HG03342 (cell line): ENCODE measurements around the gene COX19.
"Not testable (repeated sequence)": the region's sequence is repeated elsewhere in the genome, so short reads cannot be mapped to it uniquely, and the experiment has no call there.

ENCODE experiments used
- ATAC-seq: cut with Tn5 transposase; IDR thresholded peaks from one replicate; pipeline ENCODE4 v1.9.1; 2021; ENCODE audit warnings: mild to moderate bottlenecking, moderate library complexity; ENCODE audit not compliant: unreplicated experiment

The COX19 gene

DNA sequence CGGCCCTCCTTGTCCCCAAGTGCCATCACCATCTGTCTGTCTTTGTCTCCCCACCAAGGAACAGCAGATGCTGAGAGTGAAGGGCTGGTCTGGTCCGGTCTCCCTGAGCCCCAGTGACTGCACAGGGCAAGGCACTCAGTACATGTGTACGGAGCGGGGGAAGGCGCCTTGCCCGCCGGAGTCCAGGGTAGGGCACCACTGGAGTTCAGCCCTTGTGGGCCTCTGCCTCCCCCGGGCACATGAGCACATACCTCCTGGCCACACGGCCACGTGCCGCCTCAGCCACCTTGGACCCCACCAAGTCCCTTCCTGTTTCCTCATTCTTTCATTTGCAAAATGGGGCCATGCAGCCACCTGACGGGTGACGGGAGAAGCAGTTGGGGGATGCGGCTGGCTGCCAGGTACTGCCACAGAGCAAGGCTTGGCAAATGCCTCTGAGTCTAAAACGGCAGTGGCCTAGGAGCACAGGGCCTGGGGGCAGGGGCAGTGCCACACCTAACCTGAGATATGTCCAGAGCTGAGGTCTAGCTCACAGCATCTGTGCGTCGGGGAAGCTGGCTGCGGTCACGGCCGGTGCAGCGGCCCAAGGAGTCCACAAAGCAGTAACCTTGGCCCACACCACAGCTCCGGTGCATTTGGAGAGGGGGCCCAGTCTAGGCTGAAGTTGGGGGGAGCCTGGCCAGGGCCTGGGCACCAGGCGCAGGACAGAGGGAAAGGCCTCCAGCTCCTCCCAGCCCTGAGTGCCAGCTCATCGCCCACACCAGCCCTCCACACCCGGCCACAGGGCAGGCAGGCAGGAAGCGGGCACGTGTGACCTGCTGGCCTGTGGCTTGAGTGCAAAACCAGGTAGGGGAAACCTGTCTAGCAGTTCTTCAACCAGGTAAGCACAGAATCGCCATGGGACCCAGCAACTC lies 26.1 kb downstream of the COX19 start:
- no peak for ATAC-seq

DNA sequence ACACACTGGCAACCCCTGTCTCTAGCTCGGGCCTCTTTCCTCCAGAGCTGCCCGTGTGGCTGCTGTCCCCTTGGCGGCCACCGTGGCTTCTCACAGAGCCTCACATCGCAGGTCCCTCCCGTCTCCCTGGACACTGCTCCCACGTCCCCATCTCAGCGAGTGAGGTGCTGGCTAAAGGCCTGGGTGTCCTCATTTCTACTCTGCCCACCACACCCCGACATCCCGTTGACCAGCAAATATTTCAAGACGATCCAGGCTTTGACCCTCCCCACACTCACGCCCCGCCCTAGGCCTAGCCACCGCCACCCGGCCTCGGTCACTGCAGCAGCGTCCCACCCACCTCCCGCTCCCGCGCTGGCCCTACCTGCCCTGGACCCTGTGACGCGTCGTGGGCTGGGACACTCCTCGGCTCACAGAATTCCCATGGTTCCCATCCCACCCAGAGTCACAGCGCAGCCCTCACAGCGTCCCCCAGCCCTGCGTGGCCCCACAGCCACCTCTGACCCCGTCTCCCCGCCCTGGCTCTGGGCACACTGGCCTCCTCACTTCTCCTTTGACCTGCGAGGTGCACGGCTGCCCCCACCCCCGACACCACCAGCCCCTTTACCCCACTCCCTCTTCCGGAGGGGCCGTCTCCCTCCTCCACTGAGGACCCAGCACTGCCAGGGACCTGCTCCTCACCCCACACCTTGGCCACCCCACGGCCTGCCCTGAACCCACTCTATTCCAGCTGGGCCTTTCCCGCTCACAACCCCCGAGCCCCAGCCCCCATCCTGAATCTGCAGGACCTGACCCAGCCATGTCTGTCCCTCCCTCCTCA lies 27.7 kb downstream of the COX19 start:
- no peak for ATAC-seq

- ATAC-seq, result no peak
Observed at GRCh38 chr7:946256-946996, 28.9 kb downstream of the COX19 start.

GRCh38 chr7:945556-946255 lies 29.6 kb downstream of the COX19 start:
- ATAC-seq, result no peak

GRCh38 chr7:945147-945555 lies 30.2 kb downstream of the COX19 start:
- ATAC-seq, result no peak

DNA sequence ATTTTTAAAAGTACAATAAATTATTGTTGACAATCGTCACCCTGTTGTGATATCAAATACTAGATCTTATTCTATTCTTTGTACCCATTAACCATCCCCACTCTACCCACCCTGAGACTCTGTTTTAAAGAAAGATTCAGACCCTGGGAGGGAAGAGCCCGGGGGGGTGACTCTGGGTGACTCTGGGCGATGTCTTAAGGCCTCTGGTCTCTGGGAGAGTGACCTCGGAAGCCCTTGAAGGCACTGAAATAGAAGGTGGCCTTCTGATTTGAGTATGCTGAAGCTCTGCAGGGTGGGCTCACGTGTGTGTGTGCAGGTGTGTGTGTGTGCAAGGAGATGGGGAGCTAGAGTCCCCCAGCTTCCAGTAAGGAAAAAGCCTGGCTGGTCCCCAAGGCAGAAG lies 30.6 kb downstream of the COX19 start:
- ATAC-seq, result no peak

DNA sequence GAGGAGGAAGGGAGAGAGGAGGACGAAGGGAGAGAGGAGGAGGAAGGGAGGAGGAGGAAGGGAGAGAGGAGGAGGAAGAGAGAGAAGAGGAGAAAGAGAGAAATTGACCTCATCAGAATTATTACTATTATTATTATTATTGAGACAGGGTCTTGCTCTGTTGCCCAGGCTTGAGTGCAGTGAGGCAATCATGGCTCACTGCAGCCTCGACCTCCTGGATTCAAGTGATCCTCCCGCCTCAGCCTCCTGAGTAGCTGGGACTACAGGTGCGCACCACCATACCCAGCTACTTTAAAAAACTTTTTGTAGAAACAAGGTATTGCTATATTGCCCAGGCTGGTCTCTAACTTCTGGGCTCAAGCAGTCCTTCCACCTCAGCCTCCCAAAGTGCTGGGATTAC lies 31.6 kb downstream of the COX19 start:
- ATAC-seq, result not testable (repeated sequence)

DNA sequence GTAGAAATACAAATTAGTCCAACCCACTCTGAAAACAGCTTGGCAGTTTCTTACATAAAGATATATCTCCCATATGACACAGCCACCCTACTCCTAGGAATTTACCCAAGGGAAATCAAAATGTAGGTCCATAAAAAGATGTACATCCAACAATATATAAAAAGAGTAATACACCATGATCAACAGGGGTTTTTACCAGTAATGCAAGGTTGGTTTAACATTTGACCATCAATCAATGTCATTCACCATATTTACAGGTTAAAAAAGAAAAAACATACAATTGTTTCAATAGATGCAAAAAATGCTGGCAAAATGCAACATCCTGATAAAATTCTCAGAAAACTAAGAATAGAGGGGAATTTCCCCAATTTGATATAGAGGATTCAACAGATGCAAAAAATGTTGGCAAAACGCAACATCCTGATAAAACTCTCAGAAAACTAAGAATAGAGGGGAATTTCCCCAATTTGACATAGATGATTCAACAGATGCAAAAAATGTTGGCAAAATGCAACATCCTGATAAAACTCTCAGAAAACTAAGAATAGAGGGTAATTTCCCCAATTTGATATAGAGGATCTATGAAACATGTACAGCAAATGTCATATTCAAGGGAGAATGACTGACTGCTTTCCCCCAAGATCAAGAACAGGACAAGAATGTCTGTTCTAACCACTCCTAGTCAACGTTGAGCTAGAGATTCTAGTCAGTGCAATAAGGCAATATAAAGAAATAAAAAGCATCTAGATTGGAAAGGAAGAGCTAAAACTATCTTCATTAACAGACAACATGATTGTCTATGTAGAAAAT lies 34.5 kb downstream of the COX19 start:
- ATAC-seq, result no peak

DNA sequence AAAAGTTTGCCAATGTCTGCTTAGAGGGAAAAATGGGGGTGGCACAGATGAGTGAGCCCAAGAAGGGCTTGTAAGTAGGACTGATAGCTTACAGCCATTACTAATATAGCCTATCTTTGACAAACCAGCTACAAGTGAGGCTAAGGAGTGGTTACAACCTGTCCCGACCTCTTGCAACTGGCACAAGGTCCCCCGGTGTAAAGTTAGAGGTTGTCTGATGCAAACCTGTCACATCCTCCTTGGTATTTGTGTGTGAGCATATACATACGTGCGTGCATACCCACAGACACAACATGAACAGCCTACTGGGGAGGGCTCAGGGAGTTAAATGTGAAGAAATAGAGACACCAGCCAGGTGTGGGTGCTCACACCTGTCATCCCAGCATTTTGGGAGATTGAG lies 35.5 kb downstream of the COX19 start:
- no peak for ATAC-seq

DNA sequence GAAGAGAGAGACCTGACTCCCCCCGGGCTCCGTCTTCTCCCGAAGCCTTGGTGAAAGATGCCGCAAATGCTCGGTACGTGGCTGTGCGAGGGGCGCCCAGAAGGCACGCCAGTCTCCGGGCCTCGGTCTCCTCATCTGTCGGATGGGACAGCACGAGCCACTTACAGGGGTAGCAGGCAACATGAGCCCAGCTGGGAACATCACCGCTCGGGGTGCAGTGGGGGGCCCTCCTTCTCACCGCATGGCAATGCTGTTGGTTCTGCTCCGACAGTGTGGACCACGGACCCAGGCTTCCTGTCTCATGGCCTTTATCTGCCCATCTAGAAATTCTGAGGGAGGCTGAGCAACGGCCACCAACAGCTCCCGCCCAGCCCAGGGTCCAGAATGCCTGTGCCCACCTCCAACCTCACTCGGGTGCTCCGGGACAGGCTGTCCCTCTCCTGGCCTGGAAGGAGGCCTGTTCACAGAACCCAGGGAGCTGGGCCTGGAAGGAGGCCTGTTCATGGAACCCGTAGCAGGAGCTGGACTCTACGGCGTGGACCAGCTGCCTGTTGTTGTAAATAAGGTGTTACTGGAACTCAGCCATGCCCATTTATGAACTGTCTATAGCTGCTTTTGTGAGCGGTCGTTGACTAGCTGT lies 36.7 kb downstream of the COX19 start:
- no peak for ATAC-seq

DNA sequence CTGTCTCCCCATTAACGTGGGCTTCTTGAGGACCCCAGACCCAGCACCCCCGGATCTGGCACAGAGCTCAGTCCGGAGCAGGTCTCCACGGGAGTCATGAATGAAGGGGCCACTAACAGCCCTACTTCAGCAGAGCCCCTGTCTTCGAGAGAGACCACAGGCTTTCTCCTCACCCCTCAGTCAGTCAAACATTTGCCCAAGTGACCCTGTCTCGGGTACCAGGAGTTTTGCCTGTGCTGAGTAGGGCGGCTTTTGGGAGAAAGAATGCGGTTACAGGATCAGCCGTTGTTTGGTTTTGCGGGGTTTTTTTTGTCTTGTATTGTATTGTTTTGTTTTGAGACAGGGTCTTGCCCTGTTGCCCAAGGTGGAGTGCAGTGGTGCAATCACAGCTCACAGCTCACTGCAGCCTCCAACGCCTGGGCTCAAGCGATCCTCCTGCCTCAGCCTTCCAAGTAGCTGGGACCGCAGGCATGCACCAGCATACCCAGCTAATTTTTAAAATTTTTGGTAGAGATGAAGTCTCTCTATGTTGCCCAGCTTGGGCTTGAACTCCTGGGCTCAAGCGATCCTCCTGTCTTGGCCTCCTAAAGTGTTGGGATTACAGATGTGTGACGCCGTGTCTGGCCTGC lies 37.4 kb downstream of the COX19 start:
- ATAC-seq, result no peak

GRCh38 chr7:936386-937054 lies 38.8 kb downstream of the COX19 start:
- ATAC-seq, result peak; percentile 81

DNA sequence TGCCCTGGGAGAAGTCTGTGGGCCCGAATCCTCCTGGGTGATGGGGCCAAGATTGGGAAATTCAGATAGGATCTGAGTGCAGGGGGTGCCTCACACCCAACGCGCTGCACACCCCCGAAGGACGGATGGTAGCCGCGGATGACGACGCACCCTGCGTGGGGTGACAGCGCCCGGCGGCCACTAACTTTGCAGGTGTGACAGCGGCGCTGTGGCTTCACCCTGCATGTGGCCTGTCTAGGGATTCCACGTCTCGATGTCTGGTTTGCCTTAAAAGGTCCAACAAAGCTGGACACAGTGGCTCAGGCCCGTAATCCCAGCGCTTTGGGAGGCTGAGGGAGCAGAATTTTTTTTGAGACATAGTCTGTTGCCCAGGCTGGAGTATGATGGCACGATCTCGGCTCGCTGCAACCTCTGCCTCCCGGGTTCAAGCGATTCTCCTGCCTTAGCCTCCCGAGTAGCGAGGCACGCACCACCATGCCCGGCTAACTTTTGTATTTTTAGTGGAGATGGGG lies 39.4 kb downstream of the COX19 start:
- no peak for ATAC-seq

DNA sequence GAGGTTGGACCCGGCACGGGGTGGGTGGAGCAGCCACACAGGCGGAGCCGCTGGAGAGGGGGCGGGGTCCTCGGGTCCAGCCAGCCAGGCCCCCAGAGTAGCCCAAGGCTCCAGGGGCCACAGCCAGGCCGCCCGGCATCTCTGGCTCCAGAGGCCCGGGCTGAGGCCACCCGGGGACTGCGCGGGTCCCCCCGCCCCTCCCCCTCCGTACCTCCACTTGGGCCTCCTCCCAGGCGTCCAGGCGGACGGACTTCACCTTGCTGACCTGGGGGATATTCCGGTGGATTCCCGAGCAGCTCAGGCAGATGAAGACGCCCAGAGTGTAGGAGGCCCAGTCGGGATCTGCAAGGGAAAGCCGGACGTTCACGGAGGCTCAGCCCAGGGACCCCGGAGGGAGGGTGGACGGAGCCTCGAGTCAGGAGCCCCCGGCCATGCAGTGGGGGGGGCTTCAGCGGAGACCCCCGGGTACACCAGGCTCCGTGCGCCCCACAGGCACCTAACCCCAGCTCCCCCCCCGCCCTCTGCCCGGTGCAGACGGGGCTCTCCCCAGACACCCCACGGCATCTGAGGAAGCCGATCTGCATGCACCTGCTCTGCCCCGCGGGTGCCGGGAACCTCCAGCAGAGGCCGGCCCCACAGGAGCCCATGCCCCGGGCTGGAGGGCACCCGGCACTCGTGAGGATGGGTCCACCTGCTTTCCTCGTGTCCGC lies 40.0 kb downstream of the COX19 start:
- no peak for ATAC-seq

DNA sequence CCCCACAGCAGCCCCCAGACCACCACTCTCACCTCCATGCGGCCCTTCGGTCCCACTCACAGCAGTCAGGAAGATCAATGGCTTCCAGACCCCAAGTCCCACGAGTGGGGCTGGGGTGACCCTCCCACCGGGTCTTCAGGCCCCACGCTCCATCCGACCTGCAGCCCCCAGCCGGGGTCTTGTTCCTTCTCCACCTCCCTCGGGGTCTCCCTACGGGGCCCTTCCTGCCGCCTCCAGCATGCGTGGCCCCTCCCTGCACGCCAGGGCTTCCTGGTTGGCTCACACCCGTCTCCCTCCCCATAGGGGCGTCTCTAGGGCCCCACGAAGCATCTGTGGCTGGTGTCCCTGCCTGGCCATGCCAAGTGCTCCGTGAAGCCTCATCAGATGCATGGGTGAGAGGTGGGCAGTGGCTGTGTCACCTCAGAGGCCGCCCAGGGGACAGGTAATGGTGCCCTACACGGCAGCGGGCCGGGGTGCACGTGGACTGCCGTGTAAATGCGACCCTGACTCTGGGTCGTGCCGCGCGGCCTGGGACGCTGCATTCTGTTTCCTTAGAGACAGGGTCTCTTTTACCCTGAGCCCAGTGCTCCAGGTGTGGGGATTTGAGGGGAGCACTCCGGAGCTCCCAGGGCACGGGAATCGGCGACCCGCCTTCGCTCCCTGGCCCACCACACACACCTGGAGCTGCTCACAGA lies 40.7 kb downstream of the COX19 start:
- ATAC-seq, result no peak

DNA sequence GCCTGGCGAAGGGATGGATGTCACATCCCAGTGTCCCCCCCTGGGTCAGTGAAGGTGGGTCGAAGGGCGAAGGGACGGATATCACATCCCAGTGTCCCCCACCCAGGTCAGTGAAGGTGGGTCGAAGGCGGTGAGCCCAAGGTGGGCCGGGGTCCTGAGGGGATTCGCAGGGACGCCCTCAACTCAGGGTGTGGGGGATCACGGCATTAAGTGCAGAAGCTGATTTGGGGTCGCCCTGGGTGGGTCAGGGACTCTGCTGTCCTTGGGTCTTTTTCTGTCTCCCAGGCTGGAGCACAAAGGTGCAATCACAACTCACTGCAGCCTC lies 42.7 kb downstream of the COX19 start:
- ATAC-seq, result no peak
